ENCODE measurements around the gene LRRC72.

GRCh38 chr7:16514729-16515128 is 11.9 kb upstream of the LRRC72 start:
- TF ChIP-seq EZH2 (IDR thresholded peaks at IDR 0.05; ENCODE audit: low read length) (no peak), CTCF (optimal IDR thresholded peaks at IDR 0.05 in 1 of 3, IDR thresholded peaks at IDR 0.05 in 1 of 3, conservative IDR thresholded peaks at IDR 0.05 in 1 of 3; ENCODE audit: extremely low read depth in 1 of 3, insufficient read depth in 2 of 3, low read length in 3 of 3) (no peak)

Data from keratinocyte (primary cell).